Measurements from ENCODE around the gene PEX14.

- TF ChIP-seq MYC (IDR thresholded peaks at IDR 0.05; ENCODE audit: low read depth, low read length) = no peak
- no peak for TF ChIP-seq CTCF (IDR thresholded peaks at IDR 0.05; ENCODE audit: low read depth, low read length)
Observed at GRCh38 chr1:10450836-10451235, 23.9 kb upstream of the PEX14 start.
